Fibroblast of lung (primary cell): ENCODE measurements around the gene SYTL3.

Experiments
- EZH2 ChIP-seq: IDR thresholded peaks from 2 replicates; pipeline ENCODE4 v1.5.1; 2012; ENCODE audit warnings: low read length, control low read depth, mild to moderate bottlenecking; ENCODE audit errors: missing control alignments
- TF ChIP-seq, protein P1 (sequence below), 2 donors: IDR thresholded peaks in 1 of 2; conservative IDR thresholded peaks in 1 of 2; 1 replicate in 1 of 2; 2 replicates in 1 of 2; pipeline ENCODE4 v1.5.1; 2011 to 2012; ENCODE audit warnings: low read length in 2 of 2, control low read depth in 1 of 2, inconsistent platforms in 1 of 2, low read depth in 1 of 2, mild to moderate bottlenecking in 1 of 2

DNA sequence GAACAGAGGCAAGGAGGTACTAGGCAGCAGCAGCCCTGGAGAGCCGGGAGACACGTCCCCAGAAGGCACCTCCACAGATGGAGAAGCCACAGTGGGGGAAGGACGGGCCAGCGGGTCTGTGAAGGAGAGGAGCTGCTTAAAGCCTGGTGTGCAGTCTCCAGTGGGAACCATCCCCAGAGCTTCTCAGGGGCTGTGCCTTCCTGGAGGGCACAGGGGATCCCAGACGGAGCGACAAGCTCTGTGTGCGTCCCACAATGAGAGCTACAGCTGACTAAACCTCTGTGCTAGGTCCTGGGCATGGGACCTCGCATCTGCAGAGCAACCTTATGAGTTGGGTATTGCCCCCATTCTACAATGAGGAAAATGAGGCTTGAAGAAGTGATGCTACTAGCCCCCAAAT, 118.6 kb downstream of the SYTL3 start:
- TF ChIP-seq, protein P1, sequence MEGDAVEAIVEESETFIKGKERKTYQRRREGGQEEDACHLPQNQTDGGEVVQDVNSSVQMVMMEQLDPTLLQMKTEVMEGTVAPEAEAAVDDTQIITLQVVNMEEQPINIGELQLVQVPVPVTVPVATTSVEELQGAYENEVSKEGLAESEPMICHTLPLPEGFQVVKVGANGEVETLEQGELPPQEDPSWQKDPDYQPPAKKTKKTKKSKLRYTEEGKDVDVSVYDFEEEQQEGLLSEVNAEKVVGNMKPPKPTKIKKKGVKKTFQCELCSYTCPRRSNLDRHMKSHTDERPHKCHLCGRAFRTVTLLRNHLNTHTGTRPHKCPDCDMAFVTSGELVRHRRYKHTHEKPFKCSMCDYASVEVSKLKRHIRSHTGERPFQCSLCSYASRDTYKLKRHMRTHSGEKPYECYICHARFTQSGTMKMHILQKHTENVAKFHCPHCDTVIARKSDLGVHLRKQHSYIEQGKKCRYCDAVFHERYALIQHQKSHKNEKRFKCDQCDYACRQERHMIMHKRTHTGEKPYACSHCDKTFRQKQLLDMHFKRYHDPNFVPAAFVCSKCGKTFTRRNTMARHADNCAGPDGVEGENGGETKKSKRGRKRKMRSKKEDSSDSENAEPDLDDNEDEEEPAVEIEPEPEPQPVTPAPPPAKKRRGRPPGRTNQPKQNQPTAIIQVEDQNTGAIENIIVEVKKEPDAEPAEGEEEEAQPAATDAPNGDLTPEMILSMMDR (conservative IDR thresholded peaks at IDR 0.05 in 1 of 2, IDR thresholded peaks at IDR 0.05 in 1 of 2; ENCODE audit: low read depth in 1 of 2, low read length in 2 of 2): no peak
- no peak for TF ChIP-seq EZH2
